Ammon's horn (tissue), 1 donor: ENCODE measurements around the gene AKAP13.
A peak's percentile ranks its signal among the peaks of the same experiment; 100 is the strongest.

Experiments used
- DNase-seq: peaks from one replicate; pipeline ENCODE4 v3.0.0-alpha.2; 2016; ENCODE audit warnings: low spot score

AKAP13 gene

DNA sequence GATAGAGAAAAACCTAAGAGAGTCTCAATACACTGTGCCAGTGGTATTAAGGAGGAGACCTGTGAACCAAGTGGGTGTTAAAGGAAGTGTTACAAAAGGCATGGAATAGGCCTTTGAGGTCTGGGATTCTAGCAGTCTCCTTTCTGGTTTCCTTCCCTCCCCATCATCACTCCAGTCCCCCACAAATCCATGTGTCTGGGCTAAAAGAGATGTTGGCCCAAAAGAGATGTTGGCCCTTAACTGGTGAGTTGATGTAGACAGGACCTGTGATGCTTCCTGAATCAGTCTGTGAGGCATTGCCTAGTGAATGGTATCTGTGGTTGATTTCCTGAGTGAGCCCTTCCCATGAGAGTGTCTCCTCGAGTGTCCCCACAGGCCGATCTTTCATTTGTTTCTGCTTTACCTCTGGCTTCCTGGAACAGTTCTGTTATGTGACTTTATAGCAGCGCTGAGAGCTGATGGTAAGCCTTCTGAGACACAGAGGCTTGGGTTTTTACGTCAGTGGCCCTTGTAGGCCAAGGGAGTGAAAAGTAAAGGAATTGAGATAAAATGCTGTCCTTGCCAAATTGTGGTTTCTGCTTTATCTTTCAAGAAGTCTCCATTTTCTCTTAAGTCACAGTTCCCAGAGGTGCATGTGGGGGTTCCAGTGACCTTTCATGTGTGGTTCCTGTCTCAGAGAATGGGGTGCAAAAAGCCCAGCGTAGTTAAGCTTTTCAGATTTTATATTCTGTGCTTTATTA is 326.5 kb downstream of the AKAP13 start:
- DNase-seq = peak; percentile 14

DNA sequence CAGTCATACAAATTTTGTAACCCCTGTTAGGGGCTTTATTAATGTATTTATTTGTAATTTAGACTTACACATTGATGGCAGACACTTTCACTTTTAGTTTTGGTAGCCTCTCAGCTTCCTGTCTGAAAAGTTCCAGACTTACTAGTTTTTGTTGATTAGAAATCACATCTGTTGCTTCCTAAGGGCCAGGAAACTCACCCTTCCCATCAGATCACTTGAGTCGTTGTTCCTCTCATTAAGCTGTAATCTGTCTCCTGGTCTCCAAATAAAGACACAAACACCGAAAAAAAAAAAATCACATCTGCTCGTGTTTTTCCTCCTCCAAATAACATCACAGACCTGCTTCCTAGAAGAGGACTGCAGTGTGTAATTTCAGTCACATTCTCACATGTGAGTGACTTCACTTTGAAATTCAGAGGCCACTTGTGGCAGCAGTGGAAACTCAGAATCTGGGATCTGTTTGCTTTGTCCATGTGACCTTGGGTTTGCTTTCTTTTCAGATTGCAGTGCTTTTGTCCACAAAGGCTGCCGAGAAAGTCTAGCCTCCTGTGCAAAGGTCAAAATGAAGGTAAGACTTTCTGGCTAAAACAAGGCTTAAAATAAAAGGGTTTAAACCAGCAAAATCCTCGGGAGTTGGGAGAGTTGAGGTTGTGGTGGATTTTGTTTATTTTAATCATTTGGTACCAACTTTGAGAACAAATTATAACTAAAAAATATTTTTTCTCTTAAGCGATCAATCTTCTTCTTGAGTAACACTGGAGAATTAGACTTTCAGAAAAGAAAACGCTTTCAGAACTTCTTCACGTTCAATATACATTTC is 327.3 kb downstream of the AKAP13 start:
- DNase-seq = peak; percentile 32

DNA sequence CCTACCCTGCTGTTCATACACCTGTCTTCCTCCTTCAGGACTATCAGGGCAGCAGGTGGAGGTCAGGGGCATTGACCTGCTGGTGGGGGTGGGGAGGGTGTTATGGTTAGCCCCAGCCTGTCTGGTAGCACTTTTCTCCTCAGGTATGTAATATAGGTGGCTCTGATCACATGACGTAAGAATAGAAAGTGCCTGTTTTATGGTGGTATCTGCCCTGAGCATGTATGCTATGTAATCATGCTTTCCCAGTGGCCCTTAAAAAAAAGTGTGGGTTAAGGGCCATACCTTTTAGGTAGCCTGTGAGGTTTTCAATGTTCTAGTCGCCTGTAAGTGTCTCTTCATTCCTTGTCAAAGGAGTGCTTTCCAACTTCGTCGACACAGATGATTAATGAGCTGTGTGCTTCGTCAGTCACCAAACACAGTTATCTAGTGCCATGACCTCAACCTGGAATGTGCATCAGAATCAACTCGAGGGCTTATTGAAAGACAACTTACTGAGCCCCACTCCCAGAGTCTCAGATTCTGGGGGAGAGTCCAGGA is 328.1 kb downstream of the AKAP13 start:
- DNase-seq = no peak

DNA sequence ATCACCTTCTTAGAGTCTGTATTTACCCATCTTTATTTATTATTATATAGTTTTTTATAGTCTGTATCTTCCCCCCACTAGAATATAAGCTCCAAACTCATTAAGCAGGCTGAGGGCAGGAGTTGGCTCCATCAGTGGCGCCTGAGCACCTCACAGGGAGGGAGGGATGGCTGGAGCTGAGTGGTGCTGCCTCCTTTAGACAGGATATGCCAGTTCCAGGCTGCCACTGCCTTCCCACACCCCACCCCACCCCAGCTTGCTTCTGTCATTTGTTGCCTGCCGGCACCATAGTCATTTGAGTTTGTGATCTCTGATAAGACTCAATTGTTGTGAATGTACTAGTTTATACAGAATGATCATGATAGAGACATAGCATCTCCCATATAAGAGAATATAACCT is 328.8 kb downstream of the AKAP13 start:
- no peak for DNase-seq

DNA sequence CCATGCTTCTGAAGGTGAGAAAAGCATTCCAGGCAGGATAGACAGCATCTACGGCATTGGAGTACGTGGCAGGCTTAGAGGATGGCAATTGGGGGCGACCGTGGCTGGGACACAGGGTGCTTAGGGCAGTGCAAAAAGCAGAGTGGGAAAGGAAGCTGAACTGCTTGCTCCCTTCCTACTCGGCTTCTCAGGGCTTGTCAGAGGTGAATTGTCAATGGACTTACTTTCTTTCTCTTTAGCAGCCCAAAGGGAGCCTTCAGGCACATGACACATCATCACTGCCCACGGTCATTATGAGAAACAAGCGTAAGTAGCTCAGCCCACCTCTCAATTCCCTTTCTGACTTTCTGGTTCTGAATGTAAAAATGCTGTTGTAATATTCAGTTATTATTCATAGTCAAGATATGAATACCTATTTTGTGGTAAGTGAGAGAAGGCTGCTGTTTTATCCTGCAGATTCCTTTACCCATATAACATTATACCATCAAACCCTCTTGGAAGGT is 330.0 kb downstream of the AKAP13 start:
- no peak for DNase-seq

DNA sequence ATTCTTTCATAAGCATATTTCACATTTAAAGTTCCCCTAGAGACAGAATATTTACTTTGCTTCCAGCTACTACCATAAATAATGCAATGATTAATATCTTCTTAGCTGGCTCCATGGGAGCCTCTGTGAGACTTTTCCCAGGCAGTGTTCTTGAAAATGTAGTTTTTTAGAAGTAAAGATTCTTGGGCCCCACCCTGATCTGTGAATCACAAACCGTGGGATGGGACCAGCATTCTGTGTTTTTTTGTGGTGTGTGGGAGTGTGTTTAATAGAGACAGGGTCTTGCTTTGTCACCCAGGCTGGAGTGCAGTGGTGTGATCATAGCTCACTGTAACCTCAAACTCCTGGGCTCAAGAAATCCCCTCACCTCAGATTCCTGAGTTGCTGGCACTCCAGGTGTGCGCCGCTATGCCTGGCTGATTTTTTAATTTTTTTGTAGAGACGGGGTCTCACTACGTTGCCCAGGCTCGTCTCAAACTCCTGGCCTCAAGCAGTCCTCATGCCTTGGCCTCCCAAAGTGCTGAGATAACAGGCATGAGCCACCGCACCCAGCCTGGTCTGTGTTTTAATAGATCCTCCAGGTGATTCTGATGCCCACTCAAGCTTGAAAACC is 331.3 kb downstream of the AKAP13 start:
- no peak for DNase-seq

DNA sequence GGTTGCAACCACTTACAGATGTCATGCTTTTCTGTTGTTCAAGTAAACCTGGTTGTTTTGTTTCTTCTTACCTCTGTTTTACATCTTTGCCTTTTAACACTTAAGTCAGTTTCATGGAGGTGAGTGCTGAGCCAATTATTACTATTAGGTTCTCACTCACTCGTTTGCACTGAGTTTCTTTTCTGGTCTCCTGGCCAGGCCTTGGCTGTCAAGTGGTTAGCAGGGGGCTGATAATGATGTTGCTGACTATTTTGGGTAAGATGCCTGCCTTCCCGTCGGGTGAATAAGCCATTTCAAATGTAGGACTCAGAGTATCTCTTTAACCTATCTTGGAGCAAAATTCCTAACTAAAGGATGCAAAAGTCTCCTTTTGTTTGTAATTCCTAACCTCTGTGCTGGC is 335.9 kb downstream of the AKAP13 start:
- DNase-seq = no peak

DNA sequence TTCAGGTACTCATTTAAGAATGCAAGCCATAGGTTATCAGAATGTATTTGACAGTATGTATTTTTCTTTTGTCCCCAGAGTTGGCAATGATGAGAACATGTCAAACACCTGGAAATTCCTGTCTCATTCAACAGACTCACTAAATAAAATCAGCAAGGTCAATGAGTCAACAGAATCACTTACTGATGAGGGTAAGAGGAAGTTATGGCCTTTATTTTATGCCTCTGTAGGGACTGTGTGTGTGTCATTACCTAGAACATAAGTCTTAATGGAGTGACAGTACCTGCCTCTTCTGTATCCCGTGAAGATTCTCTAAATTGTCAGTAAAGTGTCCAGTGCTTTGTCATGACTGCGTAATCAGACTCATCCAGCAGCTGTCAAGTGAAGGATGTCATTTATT is 336.8 kb downstream of the AKAP13 start:
- no peak for DNase-seq

DNA sequence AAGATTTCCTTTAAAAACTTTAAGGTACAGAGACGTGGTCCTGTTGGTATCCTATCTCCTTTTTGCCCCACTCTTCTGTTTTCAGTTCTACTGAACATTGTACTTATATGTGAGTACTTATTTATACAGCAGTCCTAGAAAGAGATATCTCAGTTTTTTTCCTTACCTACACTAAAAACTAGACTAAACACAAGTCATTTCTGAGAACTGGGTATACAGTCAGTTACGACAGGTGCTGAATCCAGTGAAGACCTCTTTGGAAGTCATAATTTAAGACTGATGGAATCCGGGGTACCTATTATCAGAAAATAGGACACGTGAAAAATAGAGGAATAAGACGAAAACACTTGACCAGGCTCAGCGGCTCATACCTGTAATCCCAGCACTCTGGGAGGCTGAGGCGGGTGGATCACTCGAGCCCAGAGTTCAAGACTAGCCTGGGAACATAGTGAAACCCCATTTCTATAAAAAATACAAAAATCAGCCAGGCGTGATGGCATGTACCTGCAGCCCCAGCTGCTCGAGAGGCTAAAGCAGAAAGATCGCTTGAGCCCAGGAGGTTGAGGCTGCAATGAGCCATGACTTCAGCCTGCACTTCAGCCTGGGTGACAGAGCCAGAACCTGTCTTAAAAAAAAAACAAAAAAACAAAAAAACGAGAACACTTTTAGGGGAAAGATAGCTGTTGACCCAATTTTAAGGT is 338.0 kb downstream of the AKAP13 start:
- no peak for DNase-seq

DNA sequence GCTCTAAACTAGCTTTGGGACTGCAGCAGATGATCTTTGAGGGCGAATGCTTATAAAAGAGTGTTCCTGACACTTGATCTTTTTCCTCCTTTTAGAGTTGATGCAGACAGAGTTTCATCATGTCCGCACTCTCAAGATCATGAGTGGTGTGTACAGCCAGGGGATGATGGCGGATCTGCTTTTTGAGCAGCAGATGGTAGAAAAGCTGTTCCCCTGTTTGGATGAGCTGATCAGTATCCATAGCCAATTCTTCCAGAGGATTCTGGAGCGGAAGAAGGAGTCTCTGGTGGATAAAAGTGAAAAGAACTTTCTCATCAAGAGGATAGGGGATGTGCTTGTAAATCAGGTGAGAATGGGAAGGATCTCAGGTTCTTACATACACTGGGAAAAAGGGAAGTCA is 338.6 kb downstream of the AKAP13 start:
- DNase-seq = peak; percentile 48

DNA sequence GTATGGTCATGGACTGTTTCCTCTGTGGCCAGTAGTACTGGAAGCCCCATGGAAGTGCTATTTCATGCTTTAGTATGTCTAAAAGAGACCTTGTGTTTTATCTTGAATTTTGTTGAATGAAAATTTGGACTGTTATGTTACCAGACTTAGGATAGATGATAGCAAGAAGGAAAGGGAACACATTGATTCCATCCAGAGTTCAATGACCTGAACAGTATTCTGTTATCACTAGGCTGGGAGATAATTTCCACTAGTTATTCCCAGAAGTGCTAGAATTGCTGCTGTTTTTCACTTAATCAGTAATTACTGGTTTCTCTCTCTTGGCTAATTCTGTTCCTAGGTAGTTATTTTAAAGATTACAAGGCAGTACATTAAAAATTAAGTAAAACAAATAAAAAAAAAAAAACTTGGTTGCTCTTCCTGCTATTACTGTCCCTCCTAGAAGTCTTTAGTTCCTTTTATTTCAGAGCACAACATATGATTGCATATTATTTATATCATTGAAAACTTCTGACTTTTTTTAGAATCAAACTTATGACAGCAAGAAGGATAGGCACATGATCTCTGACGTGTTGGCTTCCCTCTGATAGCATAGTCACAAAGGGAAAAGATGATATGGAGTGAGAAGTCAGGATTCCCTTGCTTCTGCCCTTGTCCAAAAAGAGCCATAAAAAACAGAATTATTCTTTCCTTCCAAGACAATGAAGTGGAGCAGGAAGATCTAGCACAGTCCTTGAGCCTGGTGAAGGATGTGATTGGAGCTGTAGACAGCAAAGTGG is 342.2 kb downstream of the AKAP13 start:
- no peak for DNase-seq

DNA sequence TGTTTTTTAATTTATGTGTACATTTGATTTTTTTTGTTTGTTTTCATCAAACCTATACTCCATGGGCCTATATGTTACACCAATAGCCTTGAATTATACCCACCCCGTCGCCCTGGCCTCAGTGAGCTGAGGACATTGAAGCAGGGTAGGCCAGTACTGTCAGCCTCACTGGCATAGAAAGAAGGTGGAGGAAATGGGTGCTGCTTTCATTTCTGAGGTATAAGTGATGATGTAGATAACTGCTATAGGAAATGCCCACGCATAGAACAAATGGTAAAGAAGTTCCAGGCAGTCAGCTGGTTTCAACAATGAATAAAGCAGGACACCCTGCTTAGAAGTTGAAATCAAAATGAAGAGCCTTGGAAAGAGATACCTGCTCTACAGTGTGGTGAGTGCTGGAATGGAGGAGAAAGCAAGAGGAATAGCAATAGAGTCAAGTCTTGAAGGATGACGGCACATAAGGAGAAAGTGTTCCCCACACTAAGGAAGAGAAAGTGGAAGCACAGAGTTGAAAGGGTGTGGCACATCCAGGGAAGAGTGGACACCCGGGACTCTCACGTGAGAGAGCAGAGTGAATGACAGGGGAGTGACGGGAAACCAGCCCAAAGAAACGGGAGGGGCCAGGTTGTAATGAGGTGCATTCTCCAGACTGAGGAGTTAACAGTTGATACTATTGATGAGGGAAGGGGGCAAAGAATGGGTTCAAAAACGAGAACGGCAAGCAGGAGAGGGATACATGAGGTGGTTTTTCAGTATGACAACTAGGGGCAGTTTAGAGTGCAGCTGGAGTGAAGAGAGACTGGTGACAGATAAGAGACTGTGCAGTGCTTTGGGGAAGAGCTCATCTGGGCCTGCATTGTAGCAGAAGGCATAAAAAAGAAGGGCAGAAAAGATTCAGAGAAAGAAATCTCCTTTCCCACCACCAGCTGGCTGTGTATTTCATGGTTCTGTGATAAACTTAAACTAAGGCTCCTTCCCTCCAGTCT is 343.9 kb downstream of the AKAP13 start:
- DNase-seq = no peak

DNA sequence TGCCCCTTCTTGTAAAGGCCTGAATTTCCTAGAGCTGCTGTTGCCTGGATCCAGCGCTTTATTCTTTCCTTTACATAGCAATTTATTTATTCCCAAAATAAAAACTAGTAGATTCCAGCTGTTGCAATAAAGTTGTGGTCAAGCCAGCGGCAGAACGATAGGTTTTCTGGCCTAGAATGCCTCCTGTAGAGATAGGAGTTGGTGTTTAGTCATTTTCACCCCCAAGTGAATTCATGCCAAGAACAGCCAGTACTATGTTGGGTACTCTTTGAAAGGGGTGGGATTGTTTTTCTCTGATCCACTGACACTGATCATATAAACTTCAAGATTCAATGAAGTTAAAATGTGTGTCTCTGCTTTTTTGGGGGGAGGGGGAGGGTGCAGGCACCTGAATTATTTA is 344.6 kb downstream of the AKAP13 start:
- no peak for DNase-seq

DNA sequence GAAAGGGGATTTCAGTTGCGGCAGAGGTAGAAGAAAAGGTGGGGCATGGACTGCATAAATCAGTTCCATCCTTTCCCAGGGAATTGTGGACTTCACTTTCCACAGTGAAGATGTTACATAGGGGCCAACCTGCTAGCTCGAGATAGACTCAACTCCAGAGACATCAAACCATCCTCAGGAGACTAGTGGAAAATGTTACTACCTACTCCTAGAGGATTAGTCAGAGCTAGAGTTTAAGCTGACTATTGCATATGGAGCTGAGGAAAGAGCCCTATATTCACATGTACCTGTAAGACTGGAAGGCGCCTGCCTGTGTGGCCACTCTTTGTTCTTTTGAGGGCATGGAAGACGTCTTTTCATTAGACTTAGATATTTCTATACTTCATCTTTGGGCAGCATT is 345.2 kb downstream of the AKAP13 start:
- DNase-seq = no peak

DNA sequence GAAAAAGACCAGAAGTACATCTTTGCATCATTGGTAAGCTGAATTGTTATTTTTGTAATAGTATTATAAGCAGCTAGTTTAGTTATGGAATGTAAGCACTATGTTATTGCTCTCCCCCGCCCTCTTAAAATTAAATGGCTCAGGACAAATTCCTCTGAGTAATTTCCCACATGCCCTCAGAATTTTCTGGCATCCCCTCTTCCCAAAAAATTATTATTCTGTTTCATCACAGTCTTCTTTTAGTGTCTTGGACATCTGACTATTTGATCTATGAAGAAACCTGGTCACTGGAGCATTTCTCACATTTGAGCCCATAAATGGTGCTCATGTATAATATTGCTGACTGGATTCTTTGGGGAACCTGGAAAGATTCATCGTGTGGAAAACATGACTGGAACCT is 346.1 kb downstream of the AKAP13 start:
- no peak for DNase-seq

DNA sequence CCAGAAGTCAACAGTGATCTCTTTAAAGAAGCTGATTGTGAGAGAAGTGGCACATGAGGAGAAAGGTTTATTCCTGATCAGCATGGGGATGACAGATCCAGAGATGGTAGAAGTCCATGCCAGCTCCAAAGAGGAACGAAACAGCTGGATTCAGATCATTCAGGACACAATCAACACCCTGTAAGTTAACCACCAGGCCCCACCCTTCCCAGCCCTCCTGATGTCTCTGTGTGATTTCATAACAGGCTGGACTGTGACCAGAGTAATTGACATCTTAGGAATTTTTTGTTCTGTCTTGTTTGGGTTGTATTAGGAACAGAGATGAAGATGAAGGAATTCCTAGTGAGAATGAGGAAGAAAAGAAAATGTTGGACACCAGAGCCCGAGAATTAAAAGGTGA is 346.7 kb downstream of the AKAP13 start:
- no peak for DNase-seq

DNA sequence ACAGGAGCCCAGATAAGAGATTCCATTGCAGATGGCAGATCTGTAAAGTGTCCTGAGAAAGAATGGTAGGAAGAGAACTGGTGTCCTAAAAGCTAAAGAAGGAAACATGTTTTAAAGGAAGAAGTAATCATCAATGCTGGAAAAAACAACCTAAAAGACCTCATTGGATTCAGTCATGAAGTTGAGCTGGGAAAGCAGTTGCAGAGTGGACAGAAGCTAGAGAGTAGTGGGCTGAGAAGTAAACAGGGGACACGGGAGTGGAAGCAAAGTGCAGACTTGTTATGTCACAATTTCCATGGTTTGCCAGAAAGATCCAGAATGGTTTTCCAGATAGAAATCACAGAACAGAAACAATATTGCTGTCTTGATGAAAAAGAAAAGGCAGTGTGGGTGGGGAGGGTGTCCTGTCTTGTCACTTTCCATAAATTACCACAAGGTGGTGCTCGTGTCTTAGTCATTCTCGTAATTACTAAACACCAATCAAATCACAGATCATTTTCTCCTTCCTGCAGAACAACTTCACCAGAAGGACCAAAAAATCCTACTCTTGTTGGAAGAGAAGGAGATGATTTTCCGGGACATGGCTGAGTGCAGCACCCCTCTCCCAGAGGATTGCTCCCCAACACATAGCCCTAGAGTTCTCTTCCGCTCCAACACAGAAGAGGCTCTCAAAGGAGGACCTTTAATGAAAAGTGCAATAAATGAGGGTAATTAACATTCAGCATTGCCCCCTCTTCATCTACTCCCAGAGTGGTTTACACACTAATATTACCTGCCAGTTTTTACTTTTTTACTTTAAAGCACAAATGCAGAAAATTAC is 349.8 kb downstream of the AKAP13 start:
- DNase-seq = peak; percentile 87

DNA sequence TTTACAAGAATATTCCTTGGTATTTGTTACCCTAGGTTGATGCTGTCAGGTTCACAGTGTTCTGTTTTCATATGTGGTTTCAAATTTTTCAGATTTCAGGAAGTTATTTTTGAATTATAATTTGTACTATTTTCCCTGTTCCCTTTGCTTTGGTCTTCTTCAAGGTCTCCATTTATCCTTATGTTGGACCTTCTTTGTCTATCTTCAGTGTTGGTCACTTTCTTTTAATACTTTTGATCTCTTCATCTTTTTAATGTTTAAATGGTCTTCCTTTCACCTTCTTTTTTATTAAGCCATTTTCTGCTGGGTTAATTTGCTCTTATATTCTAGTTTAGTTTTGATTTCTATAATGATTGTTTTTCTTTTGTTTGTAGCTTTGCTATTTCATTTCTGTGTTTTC is 353.0 kb downstream of the AKAP13 start:
- DNase-seq = no peak

DNA sequence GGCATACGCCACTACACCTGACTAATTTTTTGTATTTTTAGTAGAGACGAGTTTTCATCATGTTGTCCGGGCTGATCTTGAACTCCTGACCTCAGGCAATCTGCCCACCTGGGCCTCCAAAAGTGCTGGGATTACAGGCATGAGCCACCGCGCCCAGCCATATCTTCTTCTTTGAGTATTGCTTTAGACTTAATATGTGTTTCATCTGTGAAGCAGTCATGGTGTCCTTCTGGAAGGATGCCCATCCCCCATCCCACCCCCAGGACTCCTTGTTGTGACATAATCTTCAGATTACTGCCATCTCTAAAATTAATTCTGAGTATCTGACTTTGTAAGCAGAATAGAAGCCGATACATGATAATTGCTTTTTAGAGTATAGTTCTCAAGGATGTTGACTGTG is 356.7 kb downstream of the AKAP13 start:
- no peak for DNase-seq
